ENCODE data around the gene MBD5.
A peak's percentile ranks its signal among the peaks of the same experiment; 100 is the strongest.
"Not testable (repeated sequence)": the region's sequence is repeated elsewhere in the genome, so short reads cannot be mapped to it uniquely, and the experiment has no call there.

Gene MBD5

DNA sequence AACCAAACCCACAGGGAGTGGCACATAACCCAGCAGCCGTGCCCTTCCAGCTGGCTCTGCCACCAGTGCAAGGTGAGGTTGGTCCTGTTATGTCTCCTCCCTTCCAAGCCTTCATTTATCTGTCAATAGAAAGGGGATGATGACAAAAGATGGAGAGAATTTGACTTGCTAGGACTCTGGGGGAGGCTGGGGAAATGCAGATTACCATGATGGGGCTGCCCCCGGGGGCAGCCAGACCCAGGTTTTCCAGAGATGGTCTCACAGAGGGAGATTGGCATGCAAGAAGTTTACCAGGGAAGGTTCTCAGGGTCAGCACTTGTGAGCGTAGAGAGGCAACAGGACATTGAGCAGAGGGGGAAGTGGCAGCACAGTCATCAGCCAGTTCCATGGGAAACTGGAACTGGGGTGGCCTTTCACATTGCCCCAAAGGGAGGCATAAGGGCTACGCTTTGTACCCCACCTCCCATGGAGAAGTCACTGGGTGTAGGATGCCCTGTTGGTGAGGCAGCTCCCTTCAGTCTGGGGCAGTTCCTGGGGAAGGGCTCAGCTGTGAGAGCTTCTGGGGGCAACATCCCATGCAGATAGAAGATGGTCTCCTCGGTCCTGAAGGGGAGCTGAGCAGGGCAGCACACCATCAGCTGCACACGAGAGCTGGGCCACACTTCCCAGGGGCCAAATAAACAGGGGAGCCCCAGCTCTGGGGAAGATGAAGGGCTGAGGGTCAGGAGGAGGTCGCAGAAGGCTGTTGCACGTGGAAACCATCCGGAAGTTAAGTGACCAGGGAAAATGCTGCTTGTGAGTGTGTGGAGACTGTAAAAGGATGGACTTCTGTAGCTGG, 505.8 kb downstream of the MBD5 start:
- DNase-seq: no peak

DNA sequence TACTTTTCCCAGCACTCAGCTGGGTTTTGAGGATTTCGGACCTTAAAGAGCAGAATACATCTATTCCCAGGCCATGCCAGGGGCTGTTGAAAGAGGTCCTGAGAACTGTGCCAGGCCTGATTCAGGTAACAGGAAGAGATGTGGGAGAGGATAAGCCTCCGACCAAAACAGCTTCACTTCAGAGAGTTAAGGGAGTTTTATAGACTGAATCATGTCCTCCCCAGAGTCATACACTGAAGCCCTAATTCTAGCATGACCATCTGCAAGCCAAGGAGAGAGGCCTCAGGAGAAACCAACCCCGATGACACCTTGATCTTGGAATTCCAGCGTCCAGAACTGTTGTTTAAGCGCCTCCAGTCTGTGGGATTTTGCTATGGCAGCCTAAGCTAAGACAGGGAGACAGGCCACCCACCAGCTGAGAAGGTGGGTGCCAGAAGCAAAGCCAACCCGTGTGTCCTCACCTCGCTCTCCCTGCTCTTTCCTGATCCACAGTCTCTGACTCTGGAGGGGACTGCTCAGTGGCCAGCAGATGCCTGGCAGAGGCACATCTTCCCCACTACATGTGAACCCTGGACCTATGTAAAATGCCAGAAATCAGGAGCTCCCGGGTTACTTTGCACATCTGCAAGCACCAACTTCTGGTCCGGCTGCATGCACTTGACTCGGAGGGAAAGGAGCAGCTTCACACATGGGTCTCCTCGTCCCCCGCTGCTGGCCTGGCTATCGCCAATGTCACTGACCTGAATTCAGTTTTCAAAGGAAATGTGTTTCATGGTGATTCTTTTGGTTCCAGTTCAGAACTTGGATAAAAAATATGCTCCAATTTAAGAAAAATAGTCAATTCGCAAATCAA, 506.8 kb downstream of the MBD5 start:
- DNase-seq: no peak

DNA sequence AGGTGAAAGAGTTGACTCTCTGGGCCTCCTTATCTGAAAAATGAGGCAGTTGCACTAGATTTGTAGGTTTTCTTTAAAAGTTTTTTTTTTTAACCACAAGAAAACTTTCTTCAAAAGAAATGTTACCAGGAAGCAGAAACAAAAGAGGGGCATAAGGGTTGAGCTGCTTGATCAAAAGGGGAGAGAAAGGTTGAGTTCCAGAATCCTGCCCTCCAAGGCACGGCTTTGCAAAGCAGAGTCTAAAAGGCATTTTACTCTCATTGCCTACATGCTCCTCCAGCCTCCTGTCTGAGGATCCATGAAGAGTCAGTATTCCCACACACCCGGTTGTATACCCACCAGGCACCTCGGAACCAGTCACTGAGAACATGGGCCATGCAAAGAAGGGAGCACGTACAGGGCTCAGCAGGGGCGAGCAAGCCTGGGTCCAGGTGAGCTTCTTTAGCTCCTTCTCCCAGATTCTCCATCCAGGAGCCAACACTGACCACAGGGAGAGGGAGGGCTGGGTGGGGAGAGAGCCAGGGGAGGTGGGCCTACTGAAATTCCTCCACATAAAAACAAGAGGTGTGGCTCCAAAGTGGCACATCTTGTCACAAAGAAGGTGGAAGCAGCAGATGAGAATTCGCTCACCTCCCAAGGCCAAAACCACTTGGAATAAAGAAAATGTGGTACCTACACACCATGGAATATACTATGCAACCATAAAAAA, 507.6 kb downstream of the MBD5 start:
- DNase-seq: no peak

DNA sequence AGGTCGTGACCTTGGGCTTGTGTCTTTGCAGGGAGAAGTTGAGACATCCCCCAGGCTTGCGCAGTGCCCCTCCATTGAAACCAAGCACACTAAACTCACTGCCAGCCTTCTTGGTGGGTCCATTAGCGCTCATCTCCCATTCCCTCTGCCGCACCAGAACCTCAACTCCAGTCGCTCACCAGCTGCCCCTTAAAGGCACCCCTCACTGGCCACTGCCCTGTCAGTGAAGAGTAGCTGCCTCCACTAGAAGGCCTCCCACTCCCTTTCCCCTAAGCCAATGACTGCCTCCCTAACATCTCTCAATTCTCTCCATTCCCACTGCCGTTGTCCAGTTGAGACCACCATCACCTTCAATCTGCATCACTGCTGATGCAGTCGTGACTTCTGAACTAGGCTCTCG, 508.9 kb downstream of the MBD5 start:
- DNase-seq: no peak

DNA sequence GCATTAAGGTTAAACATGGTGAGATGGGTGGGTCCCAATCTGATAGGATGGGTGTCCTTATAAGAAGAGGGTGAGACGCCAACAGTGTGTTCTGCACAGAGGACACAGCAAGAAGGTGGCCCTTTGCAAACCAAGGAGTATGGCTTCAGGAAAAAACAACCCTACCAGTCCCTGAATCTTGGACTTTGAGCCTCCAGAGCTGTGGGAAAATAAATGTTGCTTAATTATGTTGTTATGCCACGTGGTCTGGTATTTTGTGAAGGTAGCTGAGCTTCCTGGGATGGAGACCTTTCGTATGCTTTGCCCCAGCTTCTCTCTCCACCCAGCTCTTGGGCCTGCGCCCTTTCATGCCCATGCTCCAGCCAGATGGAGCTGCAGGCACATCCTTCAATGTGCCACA, 509.5 kb downstream of the MBD5 start:
- no peak for DNase-seq

DNA sequence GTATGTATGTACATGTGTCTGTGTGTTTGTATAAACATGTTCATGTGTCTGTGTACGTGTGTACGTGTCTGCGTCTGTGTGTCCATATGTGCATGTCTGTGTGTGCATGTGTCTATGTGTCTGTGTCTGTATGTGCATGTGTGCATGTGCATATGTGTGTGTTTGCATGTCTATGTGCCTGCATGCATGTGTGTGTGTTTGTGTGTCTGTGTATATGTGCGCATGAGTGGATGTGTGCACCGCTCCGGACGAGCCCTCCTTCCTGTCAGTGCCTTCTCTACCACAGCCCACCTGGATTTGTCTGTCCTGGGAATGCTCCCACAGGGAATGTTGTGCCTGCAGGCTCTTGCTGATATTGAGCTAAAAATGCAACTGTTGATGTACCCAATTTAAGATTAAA, 510.3 kb downstream of the MBD5 start:
- no peak for DNase-seq

DNA sequence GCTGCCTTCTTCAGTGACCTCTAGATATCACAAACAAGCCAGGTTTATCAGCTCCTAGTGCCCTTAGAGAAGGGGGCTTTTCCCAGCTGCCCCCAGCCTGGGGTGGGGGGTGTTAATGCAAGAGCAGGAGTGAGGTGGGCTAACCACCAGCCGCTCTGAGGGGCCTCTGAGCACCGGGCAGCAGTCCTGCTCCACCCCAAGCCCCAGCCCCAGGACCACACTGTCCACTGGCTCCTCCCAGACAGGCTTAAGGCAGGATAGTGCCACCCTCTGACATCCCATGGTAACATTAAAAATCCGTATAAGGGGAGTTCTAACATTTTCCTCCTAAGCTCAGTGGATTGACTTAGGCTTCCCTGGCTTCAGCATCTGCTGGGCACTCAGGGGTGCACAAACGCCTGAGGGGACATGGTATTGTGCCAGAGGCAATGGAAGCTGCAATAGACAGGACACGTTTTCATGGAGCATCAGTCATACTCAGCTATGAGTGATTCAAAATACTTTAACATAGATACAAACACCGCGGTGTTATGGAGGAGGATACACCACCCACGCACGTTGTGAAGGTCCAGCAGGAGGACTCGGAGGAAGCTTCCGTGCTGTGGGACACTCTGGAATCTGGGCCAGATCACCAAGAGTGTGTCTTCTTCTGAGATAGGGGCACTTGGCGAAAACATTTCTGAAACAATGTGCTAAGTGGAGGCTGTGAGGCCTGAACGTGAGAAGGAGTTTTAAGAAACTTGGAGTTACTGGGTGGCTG, 511.0 kb downstream of the MBD5 start:
- no peak for DNase-seq

DNA sequence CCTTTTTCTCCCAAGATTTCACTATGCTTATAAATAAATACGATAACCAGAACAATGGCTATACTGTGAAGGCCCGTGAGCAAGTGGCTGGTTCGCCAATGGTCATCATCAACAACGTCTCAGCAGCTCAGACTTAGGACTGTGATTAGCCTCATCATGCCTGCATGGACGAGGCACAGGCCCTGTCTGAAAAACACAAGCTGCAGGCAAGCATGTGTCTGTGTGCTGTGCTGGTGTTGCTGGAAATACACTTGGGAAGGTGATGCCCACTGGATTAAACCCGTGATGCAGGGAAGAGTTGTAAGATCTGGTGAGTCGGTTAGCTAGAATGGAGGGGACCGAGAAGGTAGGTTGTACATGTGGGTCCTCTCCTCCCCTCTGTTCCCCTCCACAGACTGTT, 512.1 kb downstream of the MBD5 start:
- no peak for DNase-seq

DNA sequence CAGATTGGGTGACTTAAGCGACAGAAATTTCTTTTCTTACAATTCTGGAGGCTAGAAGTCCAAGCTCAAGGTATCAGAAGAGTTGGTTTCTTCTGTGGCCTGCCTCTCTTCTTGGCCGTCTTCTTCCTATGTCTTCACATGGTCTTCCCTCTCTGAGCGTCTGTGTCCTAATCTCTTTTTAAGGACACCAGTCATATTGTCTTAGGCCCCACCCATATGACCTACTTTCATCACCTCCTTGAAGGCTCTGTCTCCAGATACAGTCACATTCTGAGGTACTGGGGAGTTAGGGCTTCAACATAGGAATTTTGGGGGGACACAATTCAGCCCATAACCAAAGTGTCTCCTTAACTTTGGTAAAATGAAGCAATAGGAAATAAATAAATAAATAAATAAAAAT, 512.8 kb downstream of the MBD5 start:
- no peak for DNase-seq

DNA sequence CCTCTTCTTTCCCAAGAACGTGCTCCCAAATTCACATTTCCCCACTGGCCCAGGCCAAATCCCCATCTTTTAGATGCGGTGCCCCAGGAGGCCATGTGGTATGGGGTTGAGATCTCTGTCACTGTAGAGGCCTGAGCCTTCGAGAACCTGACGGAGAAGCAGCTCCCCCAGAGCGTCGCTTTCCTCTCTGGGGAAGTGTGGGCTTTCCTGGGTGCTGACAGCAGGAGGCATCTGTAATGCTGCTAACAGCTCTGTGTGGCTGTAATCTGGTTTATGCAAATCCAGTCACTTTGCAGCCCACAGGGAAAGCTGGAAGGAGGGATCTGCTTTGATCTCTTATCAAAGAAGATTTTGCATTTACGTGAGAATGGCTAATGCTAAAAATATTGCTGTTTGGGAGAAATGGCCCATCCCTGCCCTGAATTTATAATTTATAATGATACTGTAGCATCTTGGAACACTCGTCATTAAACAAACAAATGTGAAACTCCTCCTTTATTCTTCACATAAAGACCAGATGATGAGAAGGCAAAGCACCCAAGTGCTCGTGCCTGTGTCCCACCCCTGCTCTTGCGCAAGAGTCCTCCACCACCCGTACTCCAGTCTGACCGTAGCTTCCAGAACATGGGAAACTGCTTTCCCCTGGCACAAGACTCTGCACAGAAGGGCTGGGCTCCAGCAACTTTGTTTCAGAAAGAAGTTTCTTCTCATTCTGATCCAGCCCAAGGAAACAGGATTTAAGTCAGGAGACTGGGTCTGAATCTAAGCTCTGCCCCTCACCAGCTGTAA, 513.7 kb downstream of the MBD5 start:
- DNase-seq: peak in 1 of 2 donors; percentile 22

DNA sequence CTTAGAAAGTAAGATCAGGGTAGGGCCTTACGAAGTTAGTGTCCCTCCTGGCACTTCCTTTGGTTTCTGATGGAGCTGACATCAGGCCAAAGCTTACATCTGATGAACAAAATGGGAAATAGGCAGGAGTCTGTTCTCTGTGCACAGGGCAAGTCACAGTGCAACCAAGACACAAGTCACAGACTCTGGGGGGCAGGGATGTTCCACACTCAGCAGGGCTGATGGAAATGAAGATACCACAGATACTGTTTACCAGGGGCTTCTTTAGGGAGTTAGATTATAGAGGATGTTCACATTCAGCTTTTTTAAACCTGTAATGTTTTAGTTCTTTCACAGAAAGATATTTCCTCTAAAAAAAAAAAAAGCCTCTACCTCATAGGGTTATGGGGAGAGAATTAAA, 517.5 kb downstream of the MBD5 start:
- peak in 1 of 2 donors; percentile 15 for DNase-seq

DNA sequence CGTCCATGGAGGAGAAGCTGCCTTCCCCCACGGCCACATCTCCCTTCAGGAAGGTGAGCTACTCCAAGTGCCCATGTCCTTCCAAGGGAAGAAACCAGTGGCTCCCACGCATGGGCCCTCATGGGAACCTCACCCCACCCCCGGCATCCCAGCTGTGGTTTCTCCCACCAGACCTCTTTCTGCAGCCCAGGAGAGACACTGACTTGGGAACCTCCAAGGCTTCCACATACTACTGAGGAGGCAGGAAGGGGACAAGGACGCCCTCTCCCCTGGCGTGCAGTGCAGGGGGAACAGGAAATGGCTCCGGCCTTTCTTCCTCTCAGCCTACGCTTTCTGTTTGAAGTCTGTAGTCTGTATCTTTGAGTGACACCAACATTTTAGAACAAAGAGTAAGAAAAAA, 519.1 kb downstream of the MBD5 start:
- peak; percentile 58 to 83 for DNase-seq

DNA sequence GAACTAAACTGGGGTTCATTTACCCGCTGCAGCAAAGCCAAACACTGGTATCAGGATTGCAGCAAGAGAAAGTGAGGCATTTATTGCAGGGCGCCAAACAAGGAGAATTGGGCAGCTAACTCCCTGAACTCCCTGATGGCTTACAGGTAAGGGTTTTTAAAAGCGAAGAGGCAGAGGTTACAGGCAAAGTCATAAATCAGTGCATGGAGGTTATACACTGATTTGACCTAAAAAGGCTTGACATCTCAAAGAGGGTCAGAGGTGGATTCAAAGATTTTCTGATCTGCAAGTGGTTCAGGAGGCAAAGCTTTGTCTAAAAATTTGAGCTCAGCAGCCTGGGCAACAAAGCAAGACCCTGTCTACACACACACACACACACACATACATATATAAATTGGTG, 520.9 kb downstream of the MBD5 start:
- DNase-seq: no peak

DNA sequence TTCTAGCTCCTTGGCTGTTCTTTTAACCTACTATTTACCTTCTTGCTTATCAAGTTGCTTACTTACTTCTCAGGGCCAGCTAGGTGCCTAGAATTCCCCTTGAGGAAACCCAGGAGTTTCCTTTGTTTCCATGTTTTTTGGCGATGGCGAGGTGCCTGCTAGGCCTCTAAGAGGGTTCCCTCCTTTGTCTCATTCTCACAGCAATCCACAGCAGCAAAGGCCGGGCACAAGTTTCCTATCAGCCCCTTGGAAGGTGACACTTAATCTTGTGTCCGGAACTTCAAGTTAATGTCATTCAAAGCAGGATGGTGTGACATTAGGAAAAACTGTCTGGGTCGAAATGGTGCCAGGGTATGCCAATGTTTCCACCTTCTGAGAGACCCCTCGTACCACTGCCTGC, 521.7 kb downstream of the MBD5 start:
- no peak for DNase-seq

DNA sequence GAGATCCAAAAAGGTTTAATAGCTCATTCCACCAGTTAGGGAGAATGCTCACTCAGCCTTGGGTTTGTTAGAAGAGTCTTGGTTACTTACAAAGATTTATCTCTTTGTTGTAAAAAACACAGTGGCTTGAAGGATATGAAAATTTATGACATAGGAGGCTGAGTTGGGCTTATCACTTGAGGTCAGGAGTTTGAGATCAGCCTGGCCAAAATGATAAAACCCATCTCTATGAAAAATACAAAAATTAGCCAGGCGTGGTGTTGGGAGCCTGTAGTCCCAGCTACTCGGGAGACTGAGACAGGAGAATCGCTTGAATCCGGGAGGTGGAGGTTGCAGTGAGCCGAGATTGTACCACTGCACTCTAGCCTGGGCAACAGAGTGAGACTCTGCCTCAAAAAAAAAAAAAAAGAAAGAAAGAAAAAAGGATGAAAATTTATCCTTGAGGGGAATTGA, 522.2 kb downstream of the MBD5 start:
- not testable (repeated sequence) for DNase-seq

DNA sequence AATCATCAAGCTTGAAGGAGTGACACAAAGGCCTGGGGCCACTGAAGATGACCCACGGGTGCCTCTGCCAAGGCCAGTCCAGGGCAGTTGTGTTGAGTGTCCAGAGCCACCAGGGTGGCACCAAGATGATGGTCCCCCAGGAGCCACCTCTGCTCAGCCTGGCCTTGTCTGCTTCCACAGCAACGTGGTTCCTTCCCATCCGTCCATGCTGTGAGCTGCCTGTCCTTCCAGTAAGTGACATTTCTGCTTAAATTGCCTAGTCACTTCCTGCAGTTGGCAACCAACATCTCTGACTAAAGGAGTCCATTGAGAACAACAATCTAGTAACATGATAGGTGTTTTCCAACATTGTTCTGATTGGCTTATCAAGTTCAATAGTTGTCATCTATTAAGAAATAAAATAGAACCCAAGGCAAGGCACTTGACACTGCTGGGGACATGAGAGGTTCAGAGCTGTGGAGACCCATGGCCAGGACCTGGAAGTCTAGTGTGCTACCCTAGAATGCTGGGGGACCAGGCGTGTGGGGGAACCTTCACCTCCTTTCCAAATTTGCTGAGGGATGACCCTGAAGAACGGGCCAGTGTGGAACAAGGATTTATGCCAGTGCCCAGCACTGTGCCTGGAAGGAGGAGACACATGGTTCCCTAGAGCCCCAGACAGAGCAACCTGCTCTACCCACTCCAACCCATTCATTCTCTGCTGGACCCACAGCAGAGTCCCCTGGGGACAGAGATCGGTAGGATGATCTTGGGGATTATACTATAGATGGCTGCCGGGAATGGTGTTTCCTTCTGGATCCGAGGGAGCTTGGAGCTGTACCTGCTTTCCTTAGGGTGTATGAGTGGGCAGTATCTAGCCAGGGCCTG, 524.7 kb downstream of the MBD5 start:
- peak; percentile 29 to 49 for DNase-seq

DNA sequence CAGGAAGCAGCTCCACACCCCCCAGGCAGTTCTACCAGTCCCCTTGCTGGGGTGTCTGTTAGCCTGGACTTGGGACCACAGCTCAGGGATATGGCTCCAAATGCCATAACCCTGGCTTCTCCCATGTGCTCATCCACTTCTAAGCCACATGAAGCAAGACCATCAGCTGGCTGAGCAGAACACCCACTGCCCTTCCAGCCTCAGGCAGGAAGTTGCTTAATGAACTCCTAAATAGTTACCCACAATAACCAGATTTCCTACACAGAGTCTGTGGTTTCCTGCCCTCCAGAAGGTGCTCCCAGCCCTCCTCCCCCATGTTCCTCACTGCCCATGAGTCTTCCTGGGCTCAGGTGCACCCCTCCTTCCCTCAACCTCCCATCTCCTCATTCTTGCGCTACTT, 525.4 kb downstream of the MBD5 start:
- peak; percentile 77 to 91 for DNase-seq

DNA sequence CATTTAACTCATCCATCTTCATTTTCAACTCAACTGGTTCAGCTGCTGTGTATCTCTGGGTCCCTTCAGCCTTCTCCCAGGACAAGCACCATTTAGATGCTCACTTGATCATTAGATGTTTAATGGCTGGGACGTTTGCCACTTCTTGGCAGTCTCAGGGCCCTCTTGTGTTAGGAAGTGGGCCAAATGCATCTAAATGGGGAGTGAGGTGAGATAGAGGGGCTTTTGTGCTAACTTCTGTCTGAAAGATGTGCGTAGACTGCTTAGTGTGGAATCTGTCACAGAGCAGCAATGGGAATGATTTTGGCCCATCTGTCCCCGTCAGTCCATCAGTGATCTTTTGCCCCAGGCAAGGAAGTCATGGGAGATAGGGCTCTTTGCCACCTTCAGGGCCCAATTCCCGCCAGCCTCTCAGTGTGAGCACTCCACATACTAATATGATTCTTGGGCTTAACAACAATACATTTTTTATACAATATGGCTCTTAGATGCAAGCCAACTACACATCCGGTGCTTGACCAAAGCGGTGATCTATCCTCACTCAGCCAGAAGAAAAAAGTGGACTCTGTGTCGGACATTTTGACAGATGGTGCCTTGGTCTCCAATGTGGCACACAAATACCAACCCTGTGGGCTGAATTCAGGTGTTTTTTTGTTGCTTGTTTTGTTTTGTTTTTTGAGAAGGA, 528.0 kb downstream of the MBD5 start:
- DNase-seq: no peak

DNA sequence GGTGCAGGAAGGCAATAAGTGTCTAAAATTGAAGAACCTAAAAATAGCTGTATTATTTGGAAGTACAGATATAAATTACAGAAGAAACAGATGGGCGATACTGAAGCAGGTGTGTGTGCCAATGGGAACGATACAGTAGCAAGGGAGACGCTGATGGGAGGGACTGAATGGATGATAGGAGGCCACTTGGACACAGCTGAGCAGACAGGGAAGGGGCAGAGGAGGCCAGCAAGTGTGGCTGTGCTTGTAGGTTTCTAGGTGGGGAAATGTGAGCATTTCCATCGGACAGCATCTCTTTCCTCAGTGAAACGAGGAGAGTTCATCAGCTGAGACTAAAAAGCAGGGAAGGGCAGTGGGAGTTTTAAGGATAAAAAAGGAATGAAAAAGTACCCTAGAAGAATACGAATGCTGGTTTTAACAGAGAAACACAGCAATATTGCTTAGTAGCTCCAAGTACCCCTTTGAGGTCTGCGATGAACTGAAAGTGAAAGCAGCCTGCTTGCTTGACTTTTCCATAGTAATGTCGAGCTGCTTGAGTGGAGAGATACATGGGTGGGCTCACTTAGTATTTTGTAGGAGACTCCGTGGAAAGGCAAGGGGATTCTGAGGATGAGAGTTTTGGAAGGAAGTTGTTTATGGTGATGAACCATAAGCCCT, 531.9 kb downstream of the MBD5 start:
- DNase-seq: peak in 1 of 2 donors; percentile 22

Data from inflammatory macrophage (primary cell).